Retinal pigment epithelial cell (primary cell): ENCODE data around the gene CHRM4.
"Not testable (repeated sequence)": the region's sequence is repeated elsewhere in the genome, so short reads cannot be mapped to it uniquely, and the experiment has no call there.

Source experiments
- DNase-seq: peaks from one replicate; pipeline ENCODE4 v3.0.0-alpha.2; 2010; ENCODE audit warnings: low read depth
- H3K4me3 ChIP-seq: 2 replicates; pipeline ENCODE4 v1.5.1; 2011; ENCODE audit warnings: mild to moderate bottlenecking, low read length, control low read depth, moderate library complexity
- CTCF ChIP-seq: conservative IDR thresholded peaks from 2 replicates; pipeline ENCODE4 v1.5.1; 2011; ENCODE audit warnings: low read depth, low read length, control low read depth, inconsistent platforms

Gene CHRM4

GRCh38 chr11:46376258-46377050 is 15.1 kb downstream of the CHRM4 start:
- DNase-seq, result no peak
- no peak overlapping the region for H3K4me3 ChIP-seq
- TF ChIP-seq CTCF, result no peak

- no peak overlapping the region for H3K4me3 ChIP-seq
- TF ChIP-seq CTCF, result no peak
- DNase-seq, result no peak
Observed at GRCh38 chr11:46375392-46376101, 16.0 kb downstream of the CHRM4 start.

GRCh38 chr11:46374815-46375214 is 16.8 kb downstream of the CHRM4 start:
- TF ChIP-seq CTCF, result no peak
- no peak overlapping the region for H3K4me3 ChIP-seq
- no peak for DNase-seq

- no peak for DNase-seq
- TF ChIP-seq CTCF, result no peak
- H3K4me3 ChIP-seq, result no peak overlapping the region
Observed at GRCh38 chr11:46373787-46374740, 17.5 kb downstream of the CHRM4 start.

- H3K4me3 ChIP-seq, DNase-seq: not testable (repeated sequence)
Observed at GRCh38 chr11:46372501-46372900, 19.1 kb downstream of the CHRM4 start.

GRCh38 chr11:46372086-46372485 is 19.5 kb downstream of the CHRM4 start:
- H3K4me3 ChIP-seq, result no peak overlapping the region
- no peak for TF ChIP-seq CTCF
- DNase-seq, result no peak

- DNase-seq, H3K4me3 ChIP-seq: not testable (repeated sequence)
Observed at GRCh38 chr11:46371262-46371661, 20.3 kb downstream of the CHRM4 start.

GRCh38 chr11:46370253-46370652 is 21.3 kb downstream of the CHRM4 start:
- no peak for TF ChIP-seq CTCF
- no peak overlapping the region for H3K4me3 ChIP-seq
- no peak for DNase-seq
